Vagina (tissue), 2 donors: ENCODE results near the gene MARVELD1.

Source experiments
- CTCF ChIP-seq, 3 experiments: fragments of 450-650 bp in 2 of 3; fragments of 200-600 bp in 1 of 3; sonication (generic) in 1 of 3; IDR thresholded peaks; one replicate each; pipeline ENCODE4 v1.5.1; 2017 to 2019; ENCODE audit warnings: antibody characterized with exemption in 3 of 3, mild to moderate bottlenecking in 2 of 3, moderate library complexity in 2 of 3
- POLR2A ChIP-seq, 2 donors: fragments of 450-650 bp; IDR thresholded peaks; one replicate each; pipeline ENCODE4 v1.6.1; 2017; ENCODE audit warnings: antibody characterized with exemption in 2 of 2, mild to moderate bottlenecking in 2 of 2, moderate library complexity in 2 of 2
- POLR2AphosphoS5 ChIP-seq, 2 donors: sonication (generic); formaldehyde crosslinking; IDR thresholded peaks; one replicate each; pipeline ENCODE4 v1.9.0; 2017; ENCODE audit warnings: antibody characterized with exemption in 2 of 2, mild to moderate bottlenecking in 2 of 2, low read depth in 1 of 2; ENCODE audit not compliant: insufficient read depth in 1 of 2

- TF ChIP-seq CTCF (IDR thresholded peaks at IDR 0.05) (no peak), POLR2AphosphoS5 (IDR thresholded peaks at IDR 0.05; ENCODE audit: insufficient read depth in 1 of 2, low read depth in 1 of 2) (no peak), POLR2A (IDR thresholded peaks at IDR 0.05) (no peak)
These were observed 6.2 kb upstream of the MARVELD1 start for GRCh38 chr10:97707134-97707861.
